ENCODE data around the gene MRPL40.
"Not testable (repeated sequence)": the region's sequence is repeated elsewhere in the genome, so short reads cannot be mapped to it uniquely, and the experiment has no call there.

The MRPL40 gene

DNA sequence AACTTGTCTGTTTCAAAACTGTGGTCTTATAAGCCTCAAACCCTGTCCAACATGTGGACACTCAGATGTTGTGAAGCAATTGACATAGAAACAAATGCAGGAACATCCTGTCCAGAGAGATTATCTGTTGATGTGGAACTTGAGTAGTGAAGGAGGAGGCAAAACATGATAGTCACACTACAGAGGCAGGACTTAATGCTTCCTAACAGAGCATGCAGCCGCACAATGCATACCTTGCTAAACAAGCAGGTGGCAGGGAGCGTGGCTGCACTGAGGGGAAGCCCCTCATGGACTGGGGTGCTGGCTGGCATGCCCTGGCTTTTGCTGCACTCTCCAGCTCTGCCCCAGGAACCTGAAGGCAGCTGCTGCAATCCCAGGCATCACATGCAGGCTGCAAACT lies 9.8 kb downstream of the MRPL40 start:
- WGBS (ENCODE audit: insufficient coverage), result 100% methylated on average over 2 of the region's 2 CpGs
- ChIA-PET POLR2A (no interaction called here), CTCF (no interaction called here)
- Histone ChIP-seq H3K9me3 (ENCODE audit: control extremely low read depth in 1 of 5, control insufficient read depth in 4 of 5, insufficient read depth in 2 of 5, low read depth in 1 of 5, low read length in 4 of 5) (no peaks in the 10 kb centered on the region), H3K4me3 (ENCODE audit: control insufficient read depth in 1 of 7, extremely low read depth in 1 of 7, insufficient read depth in 4 of 7, low read depth in 2 of 7, low read length in 6 of 7) (no peak overlapping the region), H3K36me3 (ENCODE audit: control insufficient read depth in 4 of 4, insufficient read depth in 4 of 4, low read length in 3 of 4) (peaks cover 5 to 51% (median 19%) of the 10 kb centered on the region in 4 experiments), H3K27ac (ENCODE audit: insufficient read depth in 1 of 2, low read depth in 1 of 2, low read length in 2 of 2, poor library complexity in 1 of 2, severe bottlenecking in 2 of 2) (no peak overlapping the region), H3K27me3 (replicated peaks in 2 of 5; ENCODE audit: control insufficient read depth in 4 of 5, insufficient read depth in 5 of 5, low read length in 4 of 5) (no peaks in the 10 kb centered on the region), H3K4me1 (ENCODE audit: control extremely low read depth in 1 of 4, control insufficient read depth in 4 of 4, insufficient read depth in 4 of 4, low read length in 3 of 4) (peaks cover 6 to 16% (median 10%) of the 10 kb centered on the region in 4 experiments)
- DNase-seq, result no peak

DNA sequence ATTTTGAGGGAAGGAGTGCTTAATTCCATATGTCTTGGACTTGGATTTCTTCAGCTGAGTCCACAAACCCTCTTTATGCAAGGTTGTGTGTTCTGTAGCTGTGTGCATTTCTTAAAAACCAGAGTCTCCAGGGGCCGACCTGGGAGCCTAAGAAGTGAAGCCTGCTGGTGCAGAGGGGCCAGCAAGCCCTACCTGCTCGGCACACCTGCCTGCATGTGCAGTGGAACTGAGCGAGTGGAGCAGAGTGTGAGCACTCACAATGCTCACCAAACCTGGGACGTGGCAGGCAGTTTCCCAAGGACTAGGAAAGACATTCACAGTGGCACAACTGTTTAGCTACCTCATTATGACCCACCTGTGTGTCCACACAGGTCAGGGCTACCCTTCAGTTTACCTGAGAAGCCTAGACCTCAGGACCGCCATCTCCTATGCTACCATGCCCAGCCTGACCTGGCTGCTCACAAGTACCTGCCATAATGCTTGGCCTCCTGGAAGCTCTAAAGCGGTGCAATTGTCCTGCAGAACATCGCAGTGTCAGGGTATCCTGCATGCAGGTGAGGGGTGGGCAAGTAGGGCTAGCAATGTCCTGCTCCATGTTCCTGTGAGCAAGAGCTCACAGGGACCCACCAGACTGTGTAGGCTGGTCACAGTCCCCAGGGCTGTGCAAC lies 11.3 kb downstream of the MRPL40 start:
- no peaks in the 10 kb centered on the region for H3K27me3 ChIP-seq (replicated peaks in 2 of 5; ENCODE audit: control insufficient read depth in 4 of 5, insufficient read depth in 5 of 5, low read length in 4 of 5)
- no peaks in the 10 kb centered on the region for H3K9me3 ChIP-seq (ENCODE audit: control extremely low read depth in 1 of 5, control insufficient read depth in 4 of 5, insufficient read depth in 2 of 5, low read depth in 1 of 5, low read length in 4 of 5)
- ChIA-PET CTCF (interaction anchor here (2.3 kb wide), 1 partner anchor 10 kb away, joined by 10 read pairs; no protein-coding TSS in a partner anchor), POLR2A (no interaction called here)
- WGBS (ENCODE audit: insufficient coverage), result 83% methylated on average over 7 of the region's 7 CpGs
- peaks cover 5 to 49% (median 18%) of the 10 kb centered on the region in 4 experiments for H3K36me3 ChIP-seq (ENCODE audit: control insufficient read depth in 4 of 4, insufficient read depth in 4 of 4, low read length in 3 of 4)
- H3K4me1 ChIP-seq (ENCODE audit: control extremely low read depth in 1 of 4, control insufficient read depth in 4 of 4, insufficient read depth in 4 of 4, low read length in 3 of 4), result peaks cover 9 to 24% (median 19%) of the 10 kb centered on the region in 4 experiments
- no peak overlapping the region for H3K27ac ChIP-seq (ENCODE audit: insufficient read depth in 1 of 2, low read depth in 1 of 2, low read length in 2 of 2, poor library complexity in 1 of 2, severe bottlenecking in 2 of 2)
- DNase-seq, result no peak
- H3K4me3 ChIP-seq (ENCODE audit: control insufficient read depth in 1 of 7, extremely low read depth in 1 of 7, insufficient read depth in 4 of 7, low read depth in 2 of 7, low read length in 6 of 7), result no peak overlapping the region

DNA sequence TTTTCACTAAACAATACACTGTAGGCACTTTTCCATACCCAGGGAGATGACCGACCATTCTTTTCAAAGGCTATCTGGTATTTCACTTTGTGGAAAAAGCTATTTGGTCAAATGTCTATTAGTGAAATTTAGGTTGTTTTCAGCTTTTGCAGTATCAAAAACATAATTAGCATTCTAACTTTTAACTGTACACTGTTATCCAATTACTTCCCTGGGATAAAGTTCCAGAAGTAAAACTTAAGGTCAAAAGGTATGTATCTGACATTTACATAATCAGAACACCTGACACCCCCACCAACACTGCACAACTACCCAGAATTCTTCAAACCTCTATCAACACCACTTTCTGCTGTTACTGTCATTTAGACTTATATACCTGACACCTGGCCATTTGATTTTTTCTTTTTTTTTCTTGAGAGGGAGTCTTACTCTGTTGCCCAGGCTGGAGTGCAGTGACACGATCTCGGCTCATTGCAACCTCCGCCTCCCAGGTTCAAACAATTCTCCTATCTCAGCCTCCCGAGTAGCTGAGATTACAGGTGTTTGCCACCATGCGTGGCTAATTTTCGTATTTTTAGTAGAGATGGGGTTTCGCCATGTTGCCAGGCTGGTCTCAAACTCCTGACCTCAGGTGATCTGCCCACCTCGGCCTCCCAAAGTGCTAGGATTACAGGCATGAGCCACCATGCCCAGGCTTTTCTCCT lies 13.1 kb downstream of the MRPL40 start:
- H3K4me1 ChIP-seq (ENCODE audit: control extremely low read depth in 1 of 4, control insufficient read depth in 4 of 4, insufficient read depth in 4 of 4, low read length in 3 of 4), result peaks cover 9 to 29% (median 20%) of the 10 kb centered on the region in 4 experiments
- H3K27ac ChIP-seq (ENCODE audit: insufficient read depth in 1 of 2, low read depth in 1 of 2, low read length in 2 of 2, poor library complexity in 1 of 2, severe bottlenecking in 2 of 2), result peak overlapping the region in 1 of 2 experiments; percentile 11
- ChIA-PET CTCF (interaction anchor here (2.3 kb wide), 1 partner anchor 12 kb away, joined by 10 read pairs; no protein-coding TSS in a partner anchor), POLR2A (interaction anchor here (1.0 kb wide), 1 partner anchor 14 kb away, joined by 4 read pairs; the partner anchor contains the start of gene HIRA)
- DNase-seq; H3K27me3 ChIP-seq (replicated peaks in 2 of 5; ENCODE audit: control insufficient read depth in 4 of 5, insufficient read depth in 5 of 5, low read length in 4 of 5); H3K4me3 ChIP-seq (ENCODE audit: control insufficient read depth in 1 of 7, extremely low read depth in 1 of 7, insufficient read depth in 4 of 7, low read depth in 2 of 7, low read length in 6 of 7); H3K9me3 ChIP-seq (ENCODE audit: control extremely low read depth in 1 of 5, control insufficient read depth in 4 of 5, insufficient read depth in 2 of 5, low read depth in 1 of 5, low read length in 4 of 5): not testable (repeated sequence)
- WGBS (ENCODE audit: insufficient coverage), result 94% methylated on average over 7 of the region's 9 CpGs
- H3K36me3 ChIP-seq (ENCODE audit: control insufficient read depth in 4 of 4, insufficient read depth in 4 of 4, low read length in 3 of 4), result peaks cover 6 to 56% (median 19%) of the 10 kb centered on the region in 4 experiments

GRCh38 chr22:19446603-19447329 lies 14.4 kb downstream of the MRPL40 start:
- H3K9me3 ChIP-seq (ENCODE audit: control extremely low read depth in 1 of 5, control insufficient read depth in 4 of 5, insufficient read depth in 2 of 5, low read depth in 1 of 5, low read length in 4 of 5), result no peaks in the 10 kb centered on the region
- peak overlapping the region; percentile 67 to 96 (median 89) for H3K4me3 ChIP-seq (ENCODE audit: control insufficient read depth in 1 of 7, extremely low read depth in 1 of 7, insufficient read depth in 4 of 7, low read depth in 2 of 7, low read length in 6 of 7)
- H3K36me3 ChIP-seq (ENCODE audit: control insufficient read depth in 4 of 4, insufficient read depth in 4 of 4, low read length in 3 of 4), result peaks cover 6 to 55% (median 26%) of the 10 kb centered on the region in 4 experiments
- H3K4me1 ChIP-seq (ENCODE audit: control extremely low read depth in 1 of 4, control insufficient read depth in 4 of 4, insufficient read depth in 4 of 4, low read length in 3 of 4), result peaks cover 9 to 29% (median 20%) of the 10 kb centered on the region in 4 experiments
- H3K27ac ChIP-seq (ENCODE audit: insufficient read depth in 1 of 2, low read depth in 1 of 2, low read length in 2 of 2, poor library complexity in 1 of 2, severe bottlenecking in 2 of 2), result peak overlapping the region; percentile 75 to 92
- ChIA-PET POLR2A (interaction anchor here (0.6 to 1.6 kb wide), 4 partner anchors 8 to 337 kb away, joined by 3 to 6 read pairs (median 4); partner anchors contain the start of gene MRPL40), CTCF (interaction anchor here (1.3 kb wide), 1 partner anchor 15 kb away, joined by 3 read pairs; the partner anchor contains the start of genes HIRA and MRPL40)
- peak in 1 of 3 donors; percentile 20 for DNase-seq
- 39% methylated on average over 17 of the region's 22 CpGs for WGBS (ENCODE audit: insufficient coverage)
- no peaks in the 10 kb centered on the region for H3K27me3 ChIP-seq (replicated peaks in 2 of 5; ENCODE audit: control insufficient read depth in 4 of 5, insufficient read depth in 5 of 5, low read length in 4 of 5)

DNA sequence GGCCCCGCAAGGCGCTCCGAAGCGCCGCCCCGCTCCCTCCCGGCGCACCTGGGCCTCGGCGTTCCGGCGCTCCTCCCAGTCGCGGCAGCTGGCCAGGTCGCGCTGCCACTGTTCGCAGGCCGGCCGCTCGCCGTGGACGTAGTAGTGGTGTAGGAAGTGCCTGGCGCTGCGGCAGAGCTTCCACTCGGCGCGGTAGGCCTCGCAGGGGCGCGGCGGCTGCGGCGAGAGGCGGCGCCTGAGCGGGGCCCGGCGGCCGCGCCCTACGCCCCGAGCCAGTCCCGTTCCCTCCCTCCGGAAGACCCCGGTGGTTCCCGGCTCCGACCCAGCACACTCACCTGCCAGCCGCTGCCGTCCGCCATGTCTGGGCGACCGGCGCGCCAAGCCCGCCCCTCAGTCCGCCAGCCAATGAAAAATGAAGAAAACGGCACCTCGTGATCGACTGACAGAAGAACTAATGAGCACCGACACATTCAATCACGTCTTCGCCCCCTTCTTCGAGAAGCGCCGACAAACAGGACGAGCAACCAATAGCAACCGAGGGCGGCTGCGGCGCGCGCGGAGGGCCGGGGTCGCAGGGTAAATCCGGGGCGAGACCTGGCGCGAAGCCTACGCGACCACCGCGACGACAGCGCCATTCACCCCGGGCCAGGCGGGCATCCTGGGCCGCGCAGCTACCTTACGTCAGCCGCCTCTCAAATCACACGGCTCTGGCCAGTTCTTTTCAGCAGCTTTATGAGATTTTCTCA lies 15.2 kb downstream of the MRPL40 start, which contains the start of gene C22orf39:
TSS of gene C22orf39 (minus strand) at position 382 of the 746 bp plus-strand sequence. CDS start at position 359, 23 bp downstream.
- peak within 1 kb of the TSS; percentile 75 to 92 for H3K27ac ChIP-seq (ENCODE audit: insufficient read depth in 1 of 2, low read depth in 1 of 2, low read length in 2 of 2, poor library complexity in 1 of 2, severe bottlenecking in 2 of 2)
- peak within 1 kb of the TSS; percentile 67 to 96 (median 89) for H3K4me3 ChIP-seq (ENCODE audit: control insufficient read depth in 1 of 7, extremely low read depth in 1 of 7, insufficient read depth in 4 of 7, low read depth in 2 of 7, low read length in 6 of 7)
- DNase-seq, result peak; percentile 90 to 96 (median 94)
- H3K4me1 ChIP-seq (ENCODE audit: control extremely low read depth in 1 of 4, control insufficient read depth in 4 of 4, insufficient read depth in 4 of 4, low read length in 3 of 4), result peaks cover 9 to 29% (median 20%) of the 10 kb centered on the region in 4 experiments
- ChIA-PET POLR2A (interaction anchor here (0.6 to 1.6 kb wide), 4 partner anchors 9 to 337 kb away, joined by 3 to 6 read pairs (median 4); partner anchors contain the start of gene MRPL40), CTCF (interaction anchor here (0.8 to 1.3 kb wide), 2 partner anchors 10 to 16 kb away, joined by 3 read pairs; partner anchors contain the start of genes HIRA and MRPL40)
- H3K36me3 ChIP-seq (ENCODE audit: control insufficient read depth in 4 of 4, insufficient read depth in 4 of 4, low read length in 3 of 4), result peaks cover 6 to 56% (median 28%) of the 10 kb centered on the region in 4 experiments
- H3K9me3 ChIP-seq (ENCODE audit: control extremely low read depth in 1 of 5, control insufficient read depth in 4 of 5, insufficient read depth in 2 of 5, low read depth in 1 of 5, low read length in 4 of 5), result no peaks in the 10 kb centered on the region
- H3K27me3 ChIP-seq (replicated peaks in 2 of 5; ENCODE audit: control insufficient read depth in 4 of 5, insufficient read depth in 5 of 5, low read length in 4 of 5), result no peaks in the 10 kb centered on the region
- WGBS (ENCODE audit: insufficient coverage), result 0% methylated on average over 77 of the region's 92 CpGs

DNA sequence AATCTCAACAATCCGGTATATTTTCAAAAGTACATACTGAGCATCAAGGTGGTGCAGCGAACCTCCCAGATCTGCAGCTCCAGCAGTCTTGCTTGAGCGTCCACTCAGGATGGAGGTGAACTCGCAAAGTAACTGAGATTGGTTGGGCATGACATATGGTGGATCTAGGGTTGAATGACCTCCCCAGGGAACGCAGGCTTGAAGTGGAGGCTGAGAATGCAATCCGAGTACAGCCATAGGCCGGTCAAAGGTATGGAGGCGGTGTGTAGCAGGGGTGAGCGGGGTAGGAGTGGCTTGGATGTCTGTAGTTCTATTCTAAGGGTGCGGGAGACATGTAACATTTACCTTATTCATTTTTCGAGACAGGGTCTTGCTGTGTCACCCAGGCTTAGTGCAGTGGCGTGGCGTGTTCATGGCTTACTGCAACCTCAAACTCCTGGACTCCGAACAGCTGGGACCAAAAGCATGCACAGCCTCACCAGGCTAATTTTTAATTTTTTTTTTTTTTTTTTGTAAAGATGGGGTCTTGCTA lies 15.8 kb downstream of the MRPL40 start:
- no peaks in the 10 kb centered on the region for H3K27me3 ChIP-seq (replicated peaks in 2 of 5; ENCODE audit: control insufficient read depth in 4 of 5, insufficient read depth in 5 of 5, low read length in 4 of 5)
- POLR2A ChIA-PET, result interaction anchor here (1.6 kb wide), 1 partner anchor 16 kb away, joined by 3 read pairs; the partner anchor contains the start of gene MRPL40
- H3K4me1 ChIP-seq (ENCODE audit: control extremely low read depth in 1 of 4, control insufficient read depth in 4 of 4, insufficient read depth in 4 of 4, low read length in 3 of 4), result peaks cover 9 to 29% (median 20%) of the 10 kb centered on the region in 4 experiments
- CTCF ChIA-PET, result interaction anchor here (0.8 kb wide), 1 partner anchor 9 kb away, joined by 3 read pairs; no protein-coding TSS in a partner anchor
- peaks cover 3 to 55% (median 32%) of the 10 kb centered on the region in 4 experiments for H3K36me3 ChIP-seq (ENCODE audit: control insufficient read depth in 4 of 4, insufficient read depth in 4 of 4, low read length in 3 of 4)
- peak overlapping the region; percentile 75 to 92 for H3K27ac ChIP-seq (ENCODE audit: insufficient read depth in 1 of 2, low read depth in 1 of 2, low read length in 2 of 2, poor library complexity in 1 of 2, severe bottlenecking in 2 of 2)
- 19% methylated on average over 12 of the region's 14 CpGs for WGBS (ENCODE audit: insufficient coverage)
- H3K4me3 ChIP-seq (ENCODE audit: control insufficient read depth in 1 of 7, extremely low read depth in 1 of 7, insufficient read depth in 4 of 7, low read depth in 2 of 7, low read length in 6 of 7), result peak overlapping the region; percentile 67 to 96 (median 89)
- H3K9me3 ChIP-seq (ENCODE audit: control extremely low read depth in 1 of 5, control insufficient read depth in 4 of 5, insufficient read depth in 2 of 5, low read depth in 1 of 5, low read length in 4 of 5), result no peaks in the 10 kb centered on the region
- DNase-seq, result peak; percentile 29 to 56 (median 50)
